ENCODE results near the gene PRSS53. TPM values are rescaled to one million over a fixed set of nuclear protein-coding genes. Genes with fewer than 3 reads are reported as not detected.

Gene PRSS53
- total and polyA plus RNA-seq, 9 donors = 0.30 to 2.9 (median 1.5) TPM

- 62 to 76% (median 63%) methylated on average over 13 to 14 of the region's 14 CpGs for WGBS, 3 donors
- peak in 1 of 5 donors; percentile 16 for DNase-seq
- peaks cover 2% of the 10 kb centered on the region for H3K4me1 ChIP-seq (ENCODE audit: insufficient read depth)
- H3K27ac ChIP-seq = no peak overlapping the region
- no peak overlapping the region for H3K4me3 ChIP-seq
- TF ChIP-seq EP300 (IDR thresholded peaks at IDR 0.05) (no peak), POLR2A (IDR thresholded peaks at IDR 0.05) (no peak)
- TF ChIP-seq, protein P1, sequence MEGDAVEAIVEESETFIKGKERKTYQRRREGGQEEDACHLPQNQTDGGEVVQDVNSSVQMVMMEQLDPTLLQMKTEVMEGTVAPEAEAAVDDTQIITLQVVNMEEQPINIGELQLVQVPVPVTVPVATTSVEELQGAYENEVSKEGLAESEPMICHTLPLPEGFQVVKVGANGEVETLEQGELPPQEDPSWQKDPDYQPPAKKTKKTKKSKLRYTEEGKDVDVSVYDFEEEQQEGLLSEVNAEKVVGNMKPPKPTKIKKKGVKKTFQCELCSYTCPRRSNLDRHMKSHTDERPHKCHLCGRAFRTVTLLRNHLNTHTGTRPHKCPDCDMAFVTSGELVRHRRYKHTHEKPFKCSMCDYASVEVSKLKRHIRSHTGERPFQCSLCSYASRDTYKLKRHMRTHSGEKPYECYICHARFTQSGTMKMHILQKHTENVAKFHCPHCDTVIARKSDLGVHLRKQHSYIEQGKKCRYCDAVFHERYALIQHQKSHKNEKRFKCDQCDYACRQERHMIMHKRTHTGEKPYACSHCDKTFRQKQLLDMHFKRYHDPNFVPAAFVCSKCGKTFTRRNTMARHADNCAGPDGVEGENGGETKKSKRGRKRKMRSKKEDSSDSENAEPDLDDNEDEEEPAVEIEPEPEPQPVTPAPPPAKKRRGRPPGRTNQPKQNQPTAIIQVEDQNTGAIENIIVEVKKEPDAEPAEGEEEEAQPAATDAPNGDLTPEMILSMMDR (IDR thresholded peaks at IDR 0.05) = no peak
- intact Hi-C loops (cut with DNase I) = loop anchor here in 1 of 4 donors (10.0 kb wide), 1 partner anchor 102 kb away; the partner anchor contains the start of gene FUS
- no peaks in the 10 kb centered on the region for H3K27me3 ChIP-seq
- H3K9me3 ChIP-seq = no peaks in the 10 kb centered on the region
- no peaks in the 10 kb centered on the region for H3K36me3 ChIP-seq
These were observed 6.2 kb downstream of the PRSS53 start for GRCh38 chr16:31082368-31083045.

DNA sequence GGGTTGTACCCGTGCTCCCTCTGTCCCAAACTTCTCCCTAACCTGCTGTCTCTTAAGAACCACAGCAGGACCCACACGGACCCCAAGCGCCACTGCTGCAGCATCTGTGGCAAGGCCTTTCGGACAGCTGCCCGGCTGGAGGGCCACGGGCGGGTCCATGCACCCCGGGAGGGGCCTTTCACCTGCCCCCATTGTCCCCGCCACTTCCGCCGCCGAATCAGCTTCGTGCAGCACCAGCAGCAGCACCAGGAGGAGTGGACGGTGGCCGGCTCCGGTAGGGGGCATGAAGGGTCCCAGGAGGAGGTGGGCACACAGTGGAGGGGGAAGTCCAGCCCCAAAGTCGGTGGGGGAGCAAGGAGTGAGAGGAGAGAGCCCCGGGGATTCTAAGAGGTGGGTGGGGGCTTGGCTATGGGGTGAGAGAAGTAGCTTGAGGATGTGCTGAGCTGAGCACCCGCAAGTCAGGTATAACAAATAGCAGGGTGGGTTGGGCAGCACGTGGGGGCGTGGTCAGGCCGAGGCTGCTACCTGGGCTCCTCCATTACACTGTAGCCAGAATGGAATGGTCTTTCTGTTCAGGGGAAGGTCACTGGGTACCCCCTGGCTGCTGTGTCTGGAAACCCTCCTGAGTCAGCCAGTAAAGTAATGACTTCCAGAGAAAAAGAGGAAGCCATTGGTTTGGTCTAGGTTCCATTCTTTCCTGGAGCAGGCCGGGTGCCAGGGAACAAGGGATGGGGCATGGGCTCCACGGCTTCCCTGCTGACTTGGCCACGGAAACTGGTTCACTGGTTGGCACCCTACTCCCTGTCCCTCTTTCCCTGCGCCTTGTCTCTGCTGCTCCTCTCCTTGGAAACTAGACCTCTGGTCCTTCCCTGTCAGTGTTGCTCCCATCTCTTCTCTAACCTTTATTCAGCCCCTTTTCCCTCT, 7.1 kb downstream of the PRSS53 start:
- 77 to 81% (median 78%) methylated on average over 26 of the region's 26 CpGs for WGBS, 3 donors

DNA sequence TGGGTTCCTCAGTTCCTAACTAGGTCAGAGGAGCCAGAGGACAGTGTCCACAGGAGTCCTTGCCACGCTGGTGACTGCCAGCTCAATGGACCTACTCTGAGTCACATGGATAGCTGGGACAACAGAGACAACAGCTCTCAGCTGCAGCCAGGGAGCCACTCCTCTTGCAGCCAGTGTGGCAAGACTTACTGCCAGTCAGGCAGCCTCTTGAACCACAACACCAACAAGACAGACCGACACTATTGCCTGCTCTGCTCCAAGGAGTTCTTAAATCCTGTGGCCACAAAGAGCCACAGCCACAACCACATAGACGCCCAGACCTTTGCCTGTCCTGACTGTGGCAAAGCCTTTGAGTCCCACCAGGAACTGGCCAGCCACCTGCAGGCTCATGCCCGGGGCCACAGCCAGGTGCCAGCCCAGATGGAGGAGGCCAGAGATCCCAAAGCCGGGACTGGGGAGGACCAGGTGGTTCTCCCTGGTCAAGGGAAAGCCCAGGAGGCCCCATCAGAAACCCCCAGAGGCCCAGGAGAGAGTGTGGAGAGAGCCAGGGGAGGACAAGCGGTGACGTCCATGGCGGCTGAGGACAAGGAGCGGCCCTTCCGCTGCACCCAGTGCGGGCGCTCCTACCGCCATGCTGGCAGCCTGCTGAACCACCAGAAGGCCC, 7.9 kb downstream of the PRSS53 start:
- H3K36me3 ChIP-seq = no peaks in the 10 kb centered on the region
- intact Hi-C loops (cut with DNase I) = loop anchor here in 1 of 4 donors (10.0 kb wide), 1 partner anchor 104 kb away; the partner anchor contains the start of gene FUS
- no peak for TF ChIP-seq EP300 (IDR thresholded peaks at IDR 0.05)
- TF ChIP-seq, protein P1 (IDR thresholded peaks at IDR 0.05) = no peak
- no peak for TF ChIP-seq POLR2A (IDR thresholded peaks at IDR 0.05)

More for the DNA sequence above, 7.1 kb downstream of the PRSS53 start:
- Histone ChIP-seq H3K27me3 (no peaks in the 10 kb centered on the region), H3K36me3 (no peaks in the 10 kb centered on the region), H3K27ac (no peak overlapping the region), H3K4me1 (ENCODE audit: insufficient read depth) (peaks cover 2% of the 10 kb centered on the region), H3K9me3 (no peaks in the 10 kb centered on the region), H3K4me3 (no peak overlapping the region)
- intact Hi-C loops (cut with DNase I) = loop anchor here in 1 of 4 donors (10.0 kb wide), 1 partner anchor 103 kb away; the partner anchor contains the start of gene FUS
- TF ChIP-seq, protein P1 (IDR thresholded peaks at IDR 0.05) = no peak
- TF ChIP-seq EP300 (IDR thresholded peaks at IDR 0.05) (no peak), POLR2A (IDR thresholded peaks at IDR 0.05) (no peak)
- no peak for DNase-seq

More for the DNA sequence above, 7.9 kb downstream of the PRSS53 start:
- Histone ChIP-seq H3K27ac (no peak overlapping the region), H3K4me3 (no peak overlapping the region), H3K27me3 (no peaks in the 10 kb centered on the region), H3K4me1 (ENCODE audit: insufficient read depth) (peaks cover 2% of the 10 kb centered on the region), H3K9me3 (no peaks in the 10 kb centered on the region)
- 91 to 94% (median 93%) methylated on average over 13 of the region's 13 CpGs for WGBS, 3 donors
- DNase-seq = no peak
